PC-3 (cell line): ENCODE measurements around the gene NUBPL. TPM values are rescaled to one million over a fixed set of nuclear protein-coding genes. Genes with fewer than 3 reads are reported as not detected.

Experiments used
- ATAC-seq: fragments of 200-7000 bp; cut with Tn5 transposase; 2 replicates; pipeline ENCODE4 v1.9.1; 2020; ENCODE audit warnings: mild to moderate bottlenecking, moderate library complexity
- BruUV-seq: library from RNA; stranded (reverse); fragments of 400-500 nt; replicated peaks from 2 replicates; lab custom pipeline; 2021; lab: Mats Ljungman, UMichigan
- CTCF ChIA-PET: fragments of 300-600 bp; sonication (Branson Sonifier 250); formaldehyde crosslinking; loops from one replicate; lab custom pipeline; 2022; ENCODE audit warnings: antibody characterized with exemption; lab: Charles Lee
- POLR2A ChIA-PET: fragments of 300-600 bp; sonication (Branson Sonifier 250); formaldehyde crosslinking; loops from one replicate; lab custom pipeline; 2022; ENCODE audit warnings: antibody characterized with exemption; ENCODE audit not compliant: unreplicated experiment; lab: Charles Lee
- DNase-seq: peaks from one replicate; pipeline ENCODE4 v3.0.0-alpha.2; 2015
- H2AFZ ChIP-seq: fragments of 300-600 bp; sonication (generic); 2 replicates; pipeline ENCODE4 v1.6.0; 2016; ENCODE audit warnings: antibody characterized with exemption, low read length
- H3F3A ChIP-seq: fragments of 300-600 bp; sonication (generic); one replicate; pipeline ENCODE4 v1.6.0; 2017; ENCODE audit warnings: antibody characterized with exemption, low read length, control low read depth, mild to moderate bottlenecking; ENCODE audit not compliant: unreplicated experiment
- H3K27ac ChIP-seq: fragments of 300-600 bp; sonication (generic); 2 replicates; pipeline ENCODE4 v1.5.1; 2016; ENCODE audit warnings: mild to moderate bottlenecking, low read length
- H3K27me3 ChIP-seq: fragments of 300-600 bp; sonication (generic); 2 replicates; pipeline ENCODE4 v1.6.1; 2016; ENCODE audit warnings: low read length, mixed read lengths
- H3K36me3 ChIP-seq: fragments of 300-600 bp; sonication (generic); 2 replicates; pipeline ENCODE4 v1.6.1; 2016; ENCODE audit warnings: low read depth, mixed run types, low read length, mixed read lengths
- H3K4me1 ChIP-seq: fragments of 300-600 bp; sonication (generic); 2 replicates; pipeline ENCODE4 v1.5.1; 2016; ENCODE audit warnings: low read length; ENCODE audit not compliant: insufficient read depth
- H3K4me2 ChIP-seq: fragments of 300-600 bp; sonication (generic); 2 replicates; pipeline ENCODE4 v1.6.0; 2016; ENCODE audit warnings: low read length
- H3K4me3 ChIP-seq: fragments of 300-600 bp; sonication (generic); 2 replicates; pipeline ENCODE4 v1.5.1; 2016; ENCODE audit warnings: mild to moderate bottlenecking, low read length, mixed read lengths
- H3K79me2 ChIP-seq: fragments of 300-600 bp; sonication (generic); 2 replicates; pipeline ENCODE4 v1.6.1; 2017; ENCODE audit warnings: low read length, mixed read lengths
- H3K9ac ChIP-seq: fragments of 300-600 bp; sonication (generic); 2 replicates; pipeline ENCODE4 v1.6.0; 2016; ENCODE audit warnings: mild to moderate bottlenecking, low read length
- H3K9me2 ChIP-seq: fragments of 300-600 bp; sonication (generic); replicated peaks from 2 replicates; pipeline ENCODE4 v1.6.1; 2016; ENCODE audit warnings: mixed run types, low read length, mixed read lengths
- H3K9me3 ChIP-seq: fragments of 300-600 bp; sonication (generic); 2 replicates; pipeline ENCODE4 v1.6.1; 2016; ENCODE audit warnings: low read length, mixed read lengths
- H4K20me1 ChIP-seq: fragments of 300-600 bp; sonication (generic); 2 replicates; pipeline ENCODE4 v1.6.1; 2016; ENCODE audit warnings: low read length, mixed read lengths
- CTCF ChIP-seq: fragments of 300-600 bp; sonication (generic); conservative IDR thresholded peaks from 2 replicates; pipeline ENCODE4 v1.5.1; 2017; ENCODE audit warnings: antibody characterized with exemption, low read depth, mild to moderate bottlenecking, low read length
- EZH2 ChIP-seq: fragments of 300-600 bp; sonication (generic); IDR thresholded peaks from one replicate; pipeline ENCODE4 v1.6.1; 2017; ENCODE audit warnings: antibody characterized with exemption, mild to moderate bottlenecking, low read length; ENCODE audit not compliant: unreplicated experiment
- EZH2phosphoT487 ChIP-seq: fragments of 300-600 bp; sonication (generic); IDR thresholded peaks from 2 replicates; pipeline ENCODE4 v1.6.1; 2018; ENCODE audit warnings: mild to moderate bottlenecking, antibody characterized with exemption, low read length, borderline replicate concordance
- intact Hi-C: fragments of 100-400 bp; cut with micrococcal nuclease; formaldehyde crosslinking; loops from 2 replicates; pipeline ENCODE4 v1.9.0; 2023
- total RNA-seq: library from RNA; depleted of rRNA; stranded (reverse); fragments of >200 nt; gene quantifications from 2 replicates; pipeline ENCODE4 v1.2.3, GENCODE V29; 2014

NUBPL gene
- total RNA-seq, 1 experiment from 2014 or later = 14.9 TPM

- Histone ChIP-seq H2AFZ (no peak overlapping the region), H3K27ac (no peak overlapping the region), H3K9ac (no peak overlapping the region), H3K4me1 (no peaks in the 10 kb centered on the region), H4K20me1 (no peaks in the 10 kb centered on the region), H3K36me3 (no peaks in the 10 kb centered on the region), H3K4me3 (no peak overlapping the region), H3K79me2 (no peaks in the 10 kb centered on the region), H3K4me2 (no peak overlapping the region), H3F3A (no peaks in the 10 kb centered on the region), H3K27me3 (no peaks in the 10 kb centered on the region), H3K9me2 (no peaks in the 10 kb centered on the region), H3K9me3 (no peaks in the 10 kb centered on the region)
- ATAC-seq (no peak), DNase-seq (no peak)
- ChIA-PET POLR2A (no interaction called here), CTCF (interaction anchor here (0.6 kb wide), 1 partner anchor 12 kb away, joined by 3 read pairs; no protein-coding TSS in a partner anchor)
- TF ChIP-seq EZH2phosphoT487 (no peak), CTCF (no peak), EZH2 (no peak)
- no TSS peak for BruUV-seq
- intact Hi-C loops = no loop called here
These were observed 156.3 kb downstream of the NUBPL start for GRCh38 chr14:31717294-31718085.

GRCh38 chr14:31718585-31718984 lies 157.4 kb downstream of the NUBPL start:
- DNase-seq (no peak), ATAC-seq (no peak)
- intact Hi-C loops = no loop called here
- TF ChIP-seq CTCF (no peak), EZH2phosphoT487 (no peak), EZH2 (no peak)
- H3K9ac ChIP-seq = no peak overlapping the region
- ChIA-PET POLR2A (no interaction called here), CTCF (no interaction called here)
- H3K4me3 ChIP-seq = no peak overlapping the region
- no peaks in the 10 kb centered on the region for H3K36me3 ChIP-seq
- no peaks in the 10 kb centered on the region for H3K79me2 ChIP-seq
- no peaks in the 10 kb centered on the region for H3K9me2 ChIP-seq
- H3K27ac ChIP-seq = no peak overlapping the region
- H3F3A ChIP-seq = no peaks in the 10 kb centered on the region
- H4K20me1 ChIP-seq = no peaks in the 10 kb centered on the region
- no peak overlapping the region for H3K4me2 ChIP-seq
- H2AFZ ChIP-seq = no peak overlapping the region
- no peaks in the 10 kb centered on the region for H3K27me3 ChIP-seq
- no peaks in the 10 kb centered on the region for H3K9me3 ChIP-seq
- BruUV-seq = no TSS peak
- no peaks in the 10 kb centered on the region for H3K4me1 ChIP-seq

- CTCF ChIA-PET = no interaction called here
- no peaks in the 10 kb centered on the region for H3K27me3 ChIP-seq
These were observed 157.8 kb downstream of the NUBPL start for GRCh38 chr14:31718985-31719384.

More at GRCh38 chr14:31718985-31719384, 157.8 kb downstream of the NUBPL start:
- Histone ChIP-seq H3K4me1 (no peaks in the 10 kb centered on the region), H4K20me1 (no peaks in the 10 kb centered on the region), H3K27ac (no peak overlapping the region), H3K4me3 (no peak overlapping the region), H3K79me2 (no peaks in the 10 kb centered on the region), H3K4me2 (no peak overlapping the region), H3K9me3 (no peaks in the 10 kb centered on the region), H3F3A (no peaks in the 10 kb centered on the region), H2AFZ (no peak overlapping the region), H3K36me3 (no peaks in the 10 kb centered on the region), H3K9ac (no peak overlapping the region), H3K9me2 (no peaks in the 10 kb centered on the region)
- TF ChIP-seq CTCF = no peak
- no peak for TF ChIP-seq EZH2
- no peak for TF ChIP-seq EZH2phosphoT487
- intact Hi-C loops = no loop called here
- POLR2A ChIA-PET = no interaction called here
- DNase-seq (no peak), ATAC-seq (no peak)
- BruUV-seq = no TSS peak
